Brain microvascular endothelial cell (primary cell): ENCODE data around the gene FGR.
A peak's percentile ranks its signal among the peaks of the same experiment; 100 is the strongest.

Experiments used
- DNase-seq: peaks from one replicate; pipeline ENCODE4 v3.0.0-alpha.2; 2020
- H3K27ac ChIP-seq: fragments of 250-450 bp; sonication (Bioruptor Pico); 2 replicates; pipeline ENCODE4 v1.5.1; 2020; ENCODE audit warnings: mild to moderate bottlenecking, moderate library complexity
- H3K27me3 ChIP-seq: fragments of 250-450 bp; sonication (Bioruptor Pico); replicated peaks from 2 replicates; pipeline ENCODE4 v1.5.1; 2020; ENCODE audit warnings: mild to moderate bottlenecking
- H3K36me3 ChIP-seq: fragments of 250-450 bp; sonication (Bioruptor Pico); replicated peaks from 2 replicates; pipeline ENCODE4 v1.5.1; 2020; ENCODE audit warnings: mild to moderate bottlenecking
- H3K4me3 ChIP-seq: 2 replicates; pipeline ENCODE4 v1.5.1; 2011; ENCODE audit warnings: low read depth, mild to moderate bottlenecking, control low read depth, low read length, moderate library complexity
- CTCF ChIP-seq: IDR thresholded peaks from 2 replicates; pipeline ENCODE4 v1.5.1; 2011; ENCODE audit warnings: low read depth, mild to moderate bottlenecking, moderate library complexity, low read length, control low read depth, inconsistent platforms; ENCODE audit errors: missing control alignments
- in situ Hi-C: cut with HindIII; loops from 2 replicates; pipeline ENCODE4 v1.10.0; 2017; ENCODE audit warnings: low sequenced_read_pairs, low pct_ligation_motif_present

FGR gene

DNA sequence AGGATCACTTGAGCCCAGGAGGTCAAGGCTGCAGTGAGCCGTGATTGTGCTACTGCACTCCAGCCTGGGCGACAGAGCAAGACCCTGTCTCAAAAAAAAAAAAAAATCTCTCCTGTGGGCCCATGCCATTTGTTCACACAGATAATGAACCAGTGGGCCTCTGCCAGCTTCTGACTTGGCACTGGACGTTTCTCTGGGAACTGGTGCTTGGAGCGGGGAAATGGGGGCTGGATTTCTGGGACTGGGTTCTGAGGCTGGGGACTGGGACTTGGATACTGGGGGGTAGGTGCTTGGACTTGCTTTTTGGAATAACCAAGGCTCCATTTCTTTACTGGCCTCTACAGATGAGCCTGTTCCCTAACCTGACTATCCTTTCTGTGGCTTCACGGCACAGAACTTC lies 27.3 kb upstream of the FGR start:
- H3K27ac ChIP-seq: no peak overlapping the region
- no peak overlapping the region for H3K4me3 ChIP-seq
- no peak for DNase-seq
- no peak for TF ChIP-seq CTCF
- in situ Hi-C loops: no loop called here
- no peaks in the 10 kb centered on the region for H3K36me3 ChIP-seq
- H3K27me3 ChIP-seq: no peaks in the 10 kb centered on the region

GRCh38 chr1:27661412-27662075 lies 26.6 kb upstream of the FGR start:
- Histone ChIP-seq H3K36me3 (no peaks in the 10 kb centered on the region), H3K27ac (no peak overlapping the region), H3K4me3 (no peak overlapping the region), H3K27me3 (no peaks in the 10 kb centered on the region)
- no peak for DNase-seq
- TF ChIP-seq CTCF: no peak
- in situ Hi-C loops: no loop called here

DNA sequence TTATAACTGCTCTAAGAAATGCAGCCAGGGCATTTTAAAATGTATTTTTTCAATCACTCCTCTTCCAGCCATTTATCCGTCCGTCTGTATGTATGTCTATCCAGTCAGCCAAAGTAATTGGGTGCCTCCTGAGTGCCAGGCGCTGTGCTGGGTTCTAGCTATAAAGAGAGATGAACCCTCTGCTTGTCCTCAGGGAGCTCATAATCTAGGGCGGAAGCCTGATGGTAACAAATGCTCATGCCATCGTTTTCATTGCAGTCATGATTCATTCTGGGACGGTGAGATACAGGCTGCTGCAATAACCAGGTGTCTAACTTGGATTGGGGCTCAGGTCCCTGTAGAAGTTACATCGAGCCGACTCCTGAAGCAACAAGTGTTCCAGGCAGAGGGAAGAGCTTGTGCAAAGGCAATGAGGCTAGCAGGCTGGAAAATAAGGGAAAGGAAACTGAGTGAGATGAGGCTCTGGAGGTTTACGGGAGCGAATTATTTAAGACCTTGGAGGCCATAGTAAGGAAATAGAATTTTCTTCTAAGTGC lies 25.4 kb upstream of the FGR start:
- no peak for DNase-seq
- Histone ChIP-seq H3K27me3 (no peaks in the 10 kb centered on the region), H3K27ac (no peak overlapping the region), H3K36me3 (no peaks in the 10 kb centered on the region), H3K4me3 (peak overlapping the region; percentile 47)
- in situ Hi-C loops: no loop called here
- TF ChIP-seq CTCF: no peak

DNA sequence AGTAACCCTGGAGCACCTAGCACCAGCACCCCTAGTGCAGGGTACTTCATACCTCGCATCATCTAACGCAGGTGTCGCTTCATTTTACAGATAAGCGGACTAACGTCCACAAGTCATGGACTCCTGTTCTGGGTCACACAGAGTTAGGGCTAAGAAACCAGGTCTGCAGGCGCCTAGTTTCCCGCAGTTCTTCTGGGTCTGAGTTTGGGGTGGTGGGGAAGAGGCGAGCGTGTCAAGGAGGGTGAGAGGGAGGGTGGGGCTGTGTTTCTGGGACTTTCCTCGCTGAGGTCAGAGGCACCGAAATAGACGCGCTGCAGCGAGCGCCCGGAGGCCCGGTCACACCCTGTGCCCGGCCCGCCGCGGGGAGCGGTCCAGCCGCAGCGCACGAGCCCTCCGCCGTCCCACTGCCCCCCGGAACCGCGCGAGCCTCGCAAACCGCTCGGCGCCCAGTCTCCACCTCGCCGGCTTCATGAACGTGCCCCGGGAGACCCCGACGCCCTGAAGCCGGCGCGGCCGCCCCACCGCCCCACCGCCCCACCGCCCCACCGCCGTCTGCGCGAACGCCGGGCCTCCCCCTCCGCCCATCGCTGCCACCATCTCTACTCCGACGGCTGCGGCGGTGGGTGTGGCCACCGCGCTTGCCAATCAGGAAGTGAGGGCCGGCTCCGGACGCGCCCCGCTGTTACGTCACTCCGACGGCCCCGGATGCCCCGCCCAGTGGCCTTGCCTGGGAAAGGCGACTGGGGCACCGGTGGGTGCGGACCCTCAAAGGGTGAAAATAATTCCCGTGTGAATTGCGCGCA lies 24.7 kb upstream of the FGR start:
- in situ Hi-C loops: no loop called here
- no peak for TF ChIP-seq CTCF
- peak; percentile 70 for DNase-seq
- Histone ChIP-seq H3K27ac (peak overlapping the region; percentile 2), H3K36me3 (no peaks in the 10 kb centered on the region), H3K27me3 (no peaks in the 10 kb centered on the region), H3K4me3 (peak overlapping the region; percentile 47)

- no peaks in the 10 kb centered on the region for H3K27me3 ChIP-seq
- peak; percentile 26 for DNase-seq
- no peak overlapping the region for H3K27ac ChIP-seq
- in situ Hi-C loops: no loop called here
- no peaks in the 10 kb centered on the region for H3K36me3 ChIP-seq
- TF ChIP-seq CTCF: no peak
- peak overlapping the region; percentile 47 for H3K4me3 ChIP-seq
Observed at GRCh38 chr1:27658951-27659496, 24.0 kb upstream of the FGR start.
